VCaP (cell line): Measurements from ENCODE around the gene MAOB.

ENCODE experiments used
- H3K27ac ChIP-seq: fragments of 450-650 bp; 2 replicates; pipeline ENCODE4 v1.5.1; 2017
- TF ChIP-seq, protein P1 (sequence below): fragments of 450-650 bp; conservative IDR thresholded peaks from 2 replicates; pipeline ENCODE4 v1.5.1; 2017; ENCODE audit warnings: mild to moderate bottlenecking, moderate library complexity

The MAOB gene

DNA sequence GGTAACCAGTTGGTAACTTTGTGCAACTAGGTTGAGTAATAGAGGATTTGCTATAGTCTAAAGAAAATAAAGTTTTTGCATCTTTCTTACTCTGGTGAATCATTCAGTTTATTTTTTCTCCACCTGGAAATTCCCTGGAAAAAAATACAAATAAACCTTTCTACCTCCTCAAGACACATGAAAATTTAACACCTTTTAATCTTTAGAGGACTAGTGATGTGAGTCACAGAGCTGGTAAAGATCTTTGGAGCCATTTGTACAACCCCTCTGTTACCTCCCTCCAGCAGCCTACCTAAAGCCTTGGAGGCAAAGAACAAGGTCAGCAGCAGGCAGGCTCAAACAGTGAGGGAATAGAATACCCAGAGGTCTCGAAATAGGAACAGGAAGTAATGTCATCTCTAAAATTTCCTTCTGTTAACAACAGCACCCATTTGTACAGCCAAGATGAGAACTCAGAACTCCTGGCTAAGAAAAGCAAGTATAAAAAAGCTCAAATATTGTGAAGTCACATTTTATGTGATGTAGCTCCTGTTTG lies 10.2 kb upstream of the MAOB start:
- no peak overlapping the region for H3K27ac ChIP-seq

DNA sequence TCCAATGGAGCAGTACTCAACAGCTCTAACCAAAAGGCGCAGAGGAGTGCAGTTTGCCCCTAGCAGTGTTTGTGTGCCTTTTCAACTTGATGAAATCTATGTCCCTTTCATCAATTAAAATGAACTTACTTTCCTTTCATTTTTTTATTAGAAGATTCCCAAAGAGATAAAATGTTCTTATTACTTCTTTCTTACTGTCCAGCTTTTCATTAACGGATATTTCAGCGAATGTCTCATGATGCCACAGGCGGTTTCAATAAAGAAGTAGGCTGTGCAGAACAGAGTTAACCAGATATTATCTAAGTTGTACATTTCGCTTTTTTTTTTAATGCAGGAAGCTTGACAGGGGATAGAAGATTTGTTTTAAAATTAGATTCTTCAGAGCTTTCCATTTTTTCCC lies 3.4 kb upstream of the MAOB start:
- TF ChIP-seq, protein P1, sequence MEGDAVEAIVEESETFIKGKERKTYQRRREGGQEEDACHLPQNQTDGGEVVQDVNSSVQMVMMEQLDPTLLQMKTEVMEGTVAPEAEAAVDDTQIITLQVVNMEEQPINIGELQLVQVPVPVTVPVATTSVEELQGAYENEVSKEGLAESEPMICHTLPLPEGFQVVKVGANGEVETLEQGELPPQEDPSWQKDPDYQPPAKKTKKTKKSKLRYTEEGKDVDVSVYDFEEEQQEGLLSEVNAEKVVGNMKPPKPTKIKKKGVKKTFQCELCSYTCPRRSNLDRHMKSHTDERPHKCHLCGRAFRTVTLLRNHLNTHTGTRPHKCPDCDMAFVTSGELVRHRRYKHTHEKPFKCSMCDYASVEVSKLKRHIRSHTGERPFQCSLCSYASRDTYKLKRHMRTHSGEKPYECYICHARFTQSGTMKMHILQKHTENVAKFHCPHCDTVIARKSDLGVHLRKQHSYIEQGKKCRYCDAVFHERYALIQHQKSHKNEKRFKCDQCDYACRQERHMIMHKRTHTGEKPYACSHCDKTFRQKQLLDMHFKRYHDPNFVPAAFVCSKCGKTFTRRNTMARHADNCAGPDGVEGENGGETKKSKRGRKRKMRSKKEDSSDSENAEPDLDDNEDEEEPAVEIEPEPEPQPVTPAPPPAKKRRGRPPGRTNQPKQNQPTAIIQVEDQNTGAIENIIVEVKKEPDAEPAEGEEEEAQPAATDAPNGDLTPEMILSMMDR = no peak
- H3K27ac ChIP-seq = no peak overlapping the region

More for the DNA sequence above, 10.2 kb upstream of the MAOB start:
- TF ChIP-seq, protein P1 = no peak

DNA sequence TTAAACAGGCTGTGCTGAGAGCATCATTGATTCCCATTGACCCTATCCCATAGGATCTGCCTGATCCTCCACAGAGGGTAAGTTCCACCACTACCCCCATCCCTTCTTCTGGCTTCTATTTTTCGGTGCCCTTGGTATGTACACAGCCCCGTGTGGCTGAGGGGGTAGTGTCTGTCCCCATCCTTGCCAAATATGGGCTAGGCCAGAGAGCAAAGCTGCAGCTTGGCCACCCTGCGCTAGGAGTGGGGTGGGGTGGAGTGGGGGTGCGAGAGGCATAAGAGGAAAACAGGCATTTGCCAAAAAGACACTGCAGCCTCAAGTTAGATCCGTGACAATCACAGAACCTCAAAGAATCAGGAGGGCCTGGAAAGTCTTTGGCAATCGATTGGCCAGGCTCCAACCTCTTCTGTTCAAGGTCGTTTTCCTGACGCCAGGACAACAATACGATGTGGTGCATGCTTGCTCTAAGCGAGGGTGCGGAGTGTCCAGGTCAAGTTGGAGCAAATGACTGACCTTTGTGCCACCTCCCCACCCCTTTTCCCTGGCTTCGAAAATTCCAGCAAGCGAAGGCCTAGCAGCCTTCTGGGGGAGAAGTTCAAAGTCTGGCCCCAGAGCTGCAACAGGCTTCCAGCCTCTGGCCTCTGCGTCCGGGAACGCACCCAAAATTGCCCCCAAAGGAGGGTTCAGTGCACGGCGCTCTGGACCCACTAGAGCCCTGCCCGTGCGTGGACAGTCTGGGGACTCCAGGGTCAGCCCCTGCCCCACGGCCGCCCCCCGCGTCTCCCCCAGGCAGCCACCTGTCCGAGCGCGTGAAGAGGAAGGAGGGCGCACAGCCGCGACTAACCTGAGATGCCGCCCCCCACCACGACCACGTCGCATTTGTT lies 598 bp downstream of the MAOB start:
- no peak overlapping the region for H3K27ac ChIP-seq
- TF ChIP-seq, protein P1 = no peak

- TF ChIP-seq, protein P1 = no peak
- H3K27ac ChIP-seq = no peak overlapping the region
Measured at GRCh38 chrX:43880425-43880824, 1.8 kb downstream of the MAOB start.

GRCh38 chrX:43878906-43879526 lies 3.2 kb downstream of the MAOB start:
- no peak overlapping the region for H3K27ac ChIP-seq
- TF ChIP-seq, protein P1 = no peak

DNA sequence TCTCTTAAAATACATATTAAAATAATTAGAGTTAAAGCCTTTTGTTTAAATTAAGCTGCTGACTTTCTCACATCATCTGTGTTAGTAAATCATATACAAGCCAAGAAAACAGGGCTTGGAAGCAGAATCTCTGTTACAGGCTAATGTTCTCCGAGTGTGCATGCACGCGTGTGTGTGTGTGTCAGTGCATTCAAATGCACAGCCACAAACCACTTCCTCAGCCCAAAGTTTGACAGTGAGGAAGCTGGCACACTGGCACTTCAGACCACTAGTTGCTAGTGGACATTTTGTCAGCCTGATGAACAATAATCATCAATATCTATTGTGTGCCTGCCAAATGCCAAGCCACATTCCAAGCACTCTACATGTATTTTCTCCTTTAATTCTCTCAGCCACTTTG lies 5.6 kb downstream of the MAOB start:
- TF ChIP-seq, protein P1 = no peak

DNA sequence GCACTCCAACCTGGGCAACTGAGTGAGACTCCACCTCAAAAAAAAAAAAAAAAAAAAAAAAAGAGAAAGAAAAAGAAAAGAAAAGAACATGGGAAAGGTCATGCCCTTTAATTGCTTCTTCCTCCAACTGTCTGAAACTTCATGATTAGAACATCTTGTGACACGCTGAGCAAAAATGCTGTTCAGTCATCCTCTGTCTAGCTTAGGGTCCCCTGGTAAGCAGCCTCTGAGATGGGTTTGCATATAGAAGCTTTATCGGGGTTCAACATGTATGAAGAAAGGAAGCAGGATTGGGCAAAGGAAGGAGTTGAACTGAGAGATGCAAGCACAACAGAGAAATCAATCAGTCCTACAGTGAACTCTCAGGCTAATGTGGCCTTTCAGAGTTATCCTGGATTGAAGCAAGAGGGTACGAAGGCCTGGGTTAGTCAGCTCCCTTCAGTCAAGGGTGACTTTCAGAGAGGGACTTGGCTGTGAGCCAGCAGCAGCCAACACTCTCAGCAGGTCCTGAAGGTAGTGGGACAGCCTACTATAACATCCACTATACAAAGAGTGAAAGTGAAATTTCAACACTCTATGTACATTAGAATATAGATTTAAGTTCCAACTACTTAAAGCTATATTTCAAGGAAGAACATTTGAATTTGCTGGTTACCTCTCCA lies 11.4 kb downstream of the MAOB start:
- TF ChIP-seq, protein P1 = no peak
- no peak overlapping the region for H3K27ac ChIP-seq

More for the DNA sequence above, 5.6 kb downstream of the MAOB start:
- no peak overlapping the region for H3K27ac ChIP-seq
